Neural cell (in vitro differentiated cells): ENCODE data around the gene GAP43. TPM values are rescaled to one million over a fixed set of nuclear protein-coding genes. Genes with fewer than 3 reads are reported as not detected.

ENCODE experiments used
- H2AFZ ChIP-seq: fragments of 200-600, 300-800 bp; sonication (generic), shearing (Covaris generic); 2 replicates; pipeline ENCODE4 v1.6.0; 2014; ENCODE audit warnings: low read depth, mild to moderate bottlenecking, antibody characterized with exemption, low read length, moderate library complexity
- H3F3A ChIP-seq: fragments of 200-600 bp; shearing (Covaris generic); 2 replicates; pipeline ENCODE4 v1.6.1; 2016; ENCODE audit warnings: mild to moderate bottlenecking, moderate library complexity, mixed read lengths, antibody characterized with exemption, low read length; ENCODE audit not compliant: insufficient read depth, poor library complexity, severe bottlenecking
- H3K27ac ChIP-seq: fragments of 200-600, 300-800 bp; sonication (generic), shearing (Covaris generic); 2 replicates; pipeline ENCODE4 v1.5.1; 2014; ENCODE audit warnings: mild to moderate bottlenecking, low read length, moderate library complexity
- H3K27me3 ChIP-seq: fragments of 300-800, 200-600 bp; sonication (generic), shearing (Covaris generic); 2 replicates; pipeline ENCODE4 v1.6.0; 2014; ENCODE audit warnings: mild to moderate bottlenecking, low read depth, low read length, moderate library complexity; ENCODE audit not compliant: insufficient read depth
- H3K36me3 ChIP-seq: fragments of 300-800, 200-600 bp; sonication (generic), shearing (Covaris generic); 2 replicates; pipeline ENCODE4 v1.5.1; 2014; ENCODE audit warnings: mild to moderate bottlenecking, antibody characterized with exemption, low read length, moderate library complexity; ENCODE audit not compliant: insufficient read depth
- H3K4me2 ChIP-seq: fragments of 300-800, 200-600 bp; sonication (generic), shearing (Covaris generic); 2 replicates; pipeline ENCODE4 v1.6.0; 2014; ENCODE audit warnings: mild to moderate bottlenecking, low read length
- H3K4me3 ChIP-seq: fragments of 300-800, 200-600 bp; sonication (generic), shearing (Covaris generic); 2 replicates; pipeline ENCODE4 v1.5.1; 2014; ENCODE audit warnings: mild to moderate bottlenecking, low read length, moderate library complexity
- H3K79me2 ChIP-seq: fragments of 200-600 bp; shearing (Covaris generic); replicated peaks from 2 replicates; pipeline ENCODE4 v1.6.0; 2014; ENCODE audit warnings: mild to moderate bottlenecking, low read length, moderate library complexity; ENCODE audit not compliant: insufficient read depth
- H3K9ac ChIP-seq: fragments of 300-800, 200-600 bp; sonication (generic), shearing (Covaris generic); 2 replicates; pipeline ENCODE4 v1.6.1; 2016; ENCODE audit warnings: mild to moderate bottlenecking, low read length, mixed read lengths
- H3K9me2 ChIP-seq: fragments of 200-600 bp; shearing (Covaris generic); 2 replicates; pipeline ENCODE4 v1.6.1; 2016; ENCODE audit warnings: mild to moderate bottlenecking, low read length, mixed read lengths; ENCODE audit not compliant: insufficient read depth
- H3K9me3 ChIP-seq: fragments of 200-600, 300-800 bp; sonication (generic), shearing (Covaris generic); 2 replicates; pipeline ENCODE4 v1.6.1; 2016; ENCODE audit warnings: mild to moderate bottlenecking, mixed run types, low read length, moderate library complexity, mixed read lengths
- H4K20me1 ChIP-seq: fragments of 200-600 bp; shearing (Covaris generic); 2 replicates; pipeline ENCODE4 v1.6.1; 2016; ENCODE audit warnings: mild to moderate bottlenecking, mixed run types; ENCODE audit not compliant: insufficient read depth
- EP300 ChIP-seq: fragments of 450-650 bp; conservative IDR thresholded peaks from 2 replicates; pipeline ENCODE4 v1.6.1; 2014; ENCODE audit warnings: antibody characterized with exemption, mild to moderate bottlenecking, moderate library complexity; ENCODE audit not compliant: poor library complexity, severe bottlenecking
- EZH2 ChIP-seq: fragments of 200-600, 300-800 bp; shearing (Covaris generic), sonication (generic); IDR thresholded peaks from 2 replicates; pipeline ENCODE4 v1.6.1; 2014; ENCODE audit warnings: antibody characterized with exemption, low read length, borderline replicate concordance, mild to moderate bottlenecking; ENCODE audit not compliant: insufficient read depth, poor library complexity, severe bottlenecking
- MXI1 ChIP-seq: fragments of 450-650 bp; conservative IDR thresholded peaks from 2 replicates; pipeline ENCODE4 v1.6.1; 2014; ENCODE audit warnings: antibody characterized with exemption, mild to moderate bottlenecking; ENCODE audit not compliant: poor library complexity, severe bottlenecking
- POLR2AphosphoS5 ChIP-seq: IDR thresholded peaks from 2 replicates; pipeline ENCODE4 v1.6.1; 2012
- RAD21 ChIP-seq: fragments of 450-650 bp; conservative IDR thresholded peaks from 2 replicates; pipeline ENCODE4 v1.6.1; 2014; ENCODE audit warnings: antibody characterized with exemption, mild to moderate bottlenecking, moderate library complexity
- SMC3 ChIP-seq: fragments of 450-650 bp; conservative IDR thresholded peaks from 2 replicates; pipeline ENCODE4 v1.6.1; 2014; ENCODE audit warnings: antibody characterized with exemption, mild to moderate bottlenecking, moderate library complexity; ENCODE audit not compliant: poor library complexity
- TAF1 ChIP-seq: IDR thresholded peaks from 2 replicates; pipeline ENCODE4 v1.6.1; 2012; ENCODE audit warnings: low read depth
- polyA plus RNA-seq: library from polyadenylated mRNA; depleted of rRNA; stranded (reverse); fragments of >200 nt; gene quantifications from 2 replicates; pipeline ENCODE4 v1.2.3, GENCODE V29; 2014
- TF ChIP-seq, protein P1 (sequence below): fragments of 450-650 bp; IDR thresholded peaks from 2 replicates; pipeline ENCODE4 v1.5.1; 2014; ENCODE audit warnings: antibody characterized with exemption, mild to moderate bottlenecking, moderate library complexity; ENCODE audit not compliant: poor library complexity, severe bottlenecking
- TF ChIP-seq, protein P2 (sequence below): IDR thresholded peaks from 2 replicates; pipeline ENCODE4 v1.6.1; 2012; ENCODE audit warnings: borderline replicate concordance

The GAP43 gene
- polyA plus RNA-seq, 1 donor from 2014 or later: 1,327 TPM

DNA sequence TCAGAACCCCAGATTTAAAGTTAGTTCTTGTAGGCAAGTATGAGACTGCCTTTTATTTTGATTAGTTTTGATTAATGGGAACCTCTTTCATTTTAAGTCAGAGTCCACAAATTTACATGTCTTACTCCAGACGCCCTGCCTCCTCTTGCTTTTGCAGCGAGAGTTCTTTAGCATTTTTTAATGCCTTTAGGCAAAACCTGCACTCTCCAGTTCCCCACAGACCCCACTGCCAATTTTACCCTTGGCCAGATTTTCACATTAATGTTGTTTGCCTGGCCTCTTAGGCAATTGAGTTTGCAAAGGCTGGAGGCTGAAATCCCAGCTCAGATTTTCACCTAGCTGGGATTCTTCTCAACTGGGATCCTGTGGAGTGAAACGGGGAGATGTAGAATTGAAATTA lies 85.8 kb downstream of the GAP43 start:
- H3K27ac ChIP-seq: no peak overlapping the region
- H3K4me3 ChIP-seq: no peak overlapping the region
- H4K20me1 ChIP-seq: peaks cover 4% of the 10 kb centered on the region
- no peaks in the 10 kb centered on the region for H3K27me3 ChIP-seq
- peaks cover 87% of the 10 kb centered on the region for H3K79me2 ChIP-seq
- H3K4me2 ChIP-seq: no peak overlapping the region
- no peaks in the 10 kb centered on the region for H3K9me3 ChIP-seq
- no peak overlapping the region for H2AFZ ChIP-seq
- H3K36me3 ChIP-seq: peaks cover 17% of the 10 kb centered on the region
- TF ChIP-seq POLR2AphosphoS5: no peak
- TF ChIP-seq SMC3: no peak
- TF ChIP-seq, protein P1, sequence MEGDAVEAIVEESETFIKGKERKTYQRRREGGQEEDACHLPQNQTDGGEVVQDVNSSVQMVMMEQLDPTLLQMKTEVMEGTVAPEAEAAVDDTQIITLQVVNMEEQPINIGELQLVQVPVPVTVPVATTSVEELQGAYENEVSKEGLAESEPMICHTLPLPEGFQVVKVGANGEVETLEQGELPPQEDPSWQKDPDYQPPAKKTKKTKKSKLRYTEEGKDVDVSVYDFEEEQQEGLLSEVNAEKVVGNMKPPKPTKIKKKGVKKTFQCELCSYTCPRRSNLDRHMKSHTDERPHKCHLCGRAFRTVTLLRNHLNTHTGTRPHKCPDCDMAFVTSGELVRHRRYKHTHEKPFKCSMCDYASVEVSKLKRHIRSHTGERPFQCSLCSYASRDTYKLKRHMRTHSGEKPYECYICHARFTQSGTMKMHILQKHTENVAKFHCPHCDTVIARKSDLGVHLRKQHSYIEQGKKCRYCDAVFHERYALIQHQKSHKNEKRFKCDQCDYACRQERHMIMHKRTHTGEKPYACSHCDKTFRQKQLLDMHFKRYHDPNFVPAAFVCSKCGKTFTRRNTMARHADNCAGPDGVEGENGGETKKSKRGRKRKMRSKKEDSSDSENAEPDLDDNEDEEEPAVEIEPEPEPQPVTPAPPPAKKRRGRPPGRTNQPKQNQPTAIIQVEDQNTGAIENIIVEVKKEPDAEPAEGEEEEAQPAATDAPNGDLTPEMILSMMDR: no peak
- no peak for TF ChIP-seq TAF1
- TF ChIP-seq, protein P2, sequence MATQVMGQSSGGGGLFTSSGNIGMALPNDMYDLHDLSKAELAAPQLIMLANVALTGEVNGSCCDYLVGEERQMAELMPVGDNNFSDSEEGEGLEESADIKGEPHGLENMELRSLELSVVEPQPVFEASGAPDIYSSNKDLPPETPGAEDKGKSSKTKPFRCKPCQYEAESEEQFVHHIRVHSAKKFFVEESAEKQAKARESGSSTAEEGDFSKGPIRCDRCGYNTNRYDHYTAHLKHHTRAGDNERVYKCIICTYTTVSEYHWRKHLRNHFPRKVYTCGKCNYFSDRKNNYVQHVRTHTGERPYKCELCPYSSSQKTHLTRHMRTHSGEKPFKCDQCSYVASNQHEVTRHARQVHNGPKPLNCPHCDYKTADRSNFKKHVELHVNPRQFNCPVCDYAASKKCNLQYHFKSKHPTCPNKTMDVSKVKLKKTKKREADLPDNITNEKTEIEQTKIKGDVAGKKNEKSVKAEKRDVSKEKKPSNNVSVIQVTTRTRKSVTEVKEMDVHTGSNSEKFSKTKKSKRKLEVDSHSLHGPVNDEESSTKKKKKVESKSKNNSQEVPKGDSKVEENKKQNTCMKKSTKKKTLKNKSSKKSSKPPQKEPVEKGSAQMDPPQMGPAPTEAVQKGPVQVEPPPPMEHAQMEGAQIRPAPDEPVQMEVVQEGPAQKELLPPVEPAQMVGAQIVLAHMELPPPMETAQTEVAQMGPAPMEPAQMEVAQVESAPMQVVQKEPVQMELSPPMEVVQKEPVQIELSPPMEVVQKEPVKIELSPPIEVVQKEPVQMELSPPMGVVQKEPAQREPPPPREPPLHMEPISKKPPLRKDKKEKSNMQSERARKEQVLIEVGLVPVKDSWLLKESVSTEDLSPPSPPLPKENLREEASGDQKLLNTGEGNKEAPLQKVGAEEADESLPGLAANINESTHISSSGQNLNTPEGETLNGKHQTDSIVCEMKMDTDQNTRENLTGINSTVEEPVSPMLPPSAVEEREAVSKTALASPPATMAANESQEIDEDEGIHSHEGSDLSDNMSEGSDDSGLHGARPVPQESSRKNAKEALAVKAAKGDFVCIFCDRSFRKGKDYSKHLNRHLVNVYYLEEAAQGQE: no peak
- TF ChIP-seq MXI1: no peak
- TF ChIP-seq EP300: no peak
- no peak for TF ChIP-seq EZH2
- TF ChIP-seq RAD21: no peak
- H3K9me2 ChIP-seq: no peaks in the 10 kb centered on the region
- no peaks in the 10 kb centered on the region for H3F3A ChIP-seq
- no peak overlapping the region for H3K9ac ChIP-seq

DNA sequence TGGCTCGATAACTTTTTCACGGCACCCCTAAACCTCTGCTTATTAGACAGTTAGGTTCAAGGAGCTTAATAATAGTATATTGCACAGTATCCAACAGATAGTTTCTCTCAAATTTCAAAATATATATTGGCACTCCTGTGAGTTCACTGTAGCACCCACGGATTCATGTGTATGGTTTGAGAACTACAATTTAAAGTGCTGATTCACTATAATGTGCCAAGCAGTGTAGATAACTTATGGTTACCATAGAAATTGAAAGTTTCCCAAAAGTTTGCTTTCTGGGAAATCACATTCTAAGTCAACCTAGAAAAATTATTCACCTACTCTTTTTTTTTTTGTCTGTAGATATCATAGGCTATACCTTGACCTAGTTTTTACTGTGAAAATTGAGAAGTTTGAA lies 86.6 kb downstream of the GAP43 start:
- H3K79me2 ChIP-seq: peaks cover 81% of the 10 kb centered on the region
- H3K4me3 ChIP-seq: no peak overlapping the region
- H3K9ac ChIP-seq: no peak overlapping the region
- no peaks in the 10 kb centered on the region for H3K27me3 ChIP-seq
- H2AFZ ChIP-seq: no peak overlapping the region
- no peaks in the 10 kb centered on the region for H3K9me3 ChIP-seq
- H3K4me2 ChIP-seq: no peak overlapping the region
- H3F3A ChIP-seq: no peaks in the 10 kb centered on the region
- H3K9me2 ChIP-seq: no peaks in the 10 kb centered on the region
- H4K20me1 ChIP-seq: peaks cover 4% of the 10 kb centered on the region
- TF ChIP-seq, protein P1: no peak
- TF ChIP-seq TAF1 (no peak), POLR2AphosphoS5 (no peak), RAD21 (no peak), MXI1 (no peak), EZH2 (no peak), SMC3 (no peak), EP300 (no peak)
- TF ChIP-seq, protein P2: no peak
- H3K36me3 ChIP-seq: peaks cover 13% of the 10 kb centered on the region
- no peak overlapping the region for H3K27ac ChIP-seq
